Esophagus muscularis mucosa (tissue), 3 donors: ENCODE results near the gene SPEG.

Experiments
- CTCF ChIP-seq, 3 experiments: fragments of 200-600 bp in 2 of 3; fragments of 450-650 bp in 1 of 3; sonication (generic) in 2 of 3; IDR thresholded peaks; one replicate each; pipeline ENCODE4 v1.5.1; 2017 to 2019; ENCODE audit warnings: antibody characterized with exemption in 3 of 3, mild to moderate bottlenecking in 2 of 3, moderate library complexity in 1 of 3
- EP300 ChIP-seq: sonication (generic); formaldehyde crosslinking; IDR thresholded peaks from one replicate; pipeline ENCODE4 v1.6.1; 2017; ENCODE audit warnings: antibody characterized with exemption

GRCh38 chr2:219537657-219538488, 103.2 kb downstream of the SPEG start:
- TF ChIP-seq EP300 (no peak), CTCF (IDR thresholded peaks at IDR 0.05) (no peak)
